HEK293T (cell line): ENCODE measurements around the gene CD48.

Experiments used
- ARNT ChIP-seq: fragments of 450-650 bp; IDR thresholded peaks from 2 replicates; pipeline ENCODE4 v1.6.1; 2017; ENCODE audit warnings: mild to moderate bottlenecking
- ELF4 ChIP-seq: fragments of 450-650 bp; IDR thresholded peaks from 2 replicates; pipeline ENCODE4 v1.6.1; 2017; ENCODE audit warnings: antibody characterized with exemption
- FOXM1 ChIP-seq: fragments of 450-650 bp; IDR thresholded peaks from 2 replicates; pipeline ENCODE4 v1.6.1; 2017; ENCODE audit warnings: mild to moderate bottlenecking, borderline replicate concordance
- ZNF384 ChIP-seq: fragments of 450-650 bp; IDR thresholded peaks from 2 replicates; pipeline ENCODE4 v1.6.1; 2016

DNA sequence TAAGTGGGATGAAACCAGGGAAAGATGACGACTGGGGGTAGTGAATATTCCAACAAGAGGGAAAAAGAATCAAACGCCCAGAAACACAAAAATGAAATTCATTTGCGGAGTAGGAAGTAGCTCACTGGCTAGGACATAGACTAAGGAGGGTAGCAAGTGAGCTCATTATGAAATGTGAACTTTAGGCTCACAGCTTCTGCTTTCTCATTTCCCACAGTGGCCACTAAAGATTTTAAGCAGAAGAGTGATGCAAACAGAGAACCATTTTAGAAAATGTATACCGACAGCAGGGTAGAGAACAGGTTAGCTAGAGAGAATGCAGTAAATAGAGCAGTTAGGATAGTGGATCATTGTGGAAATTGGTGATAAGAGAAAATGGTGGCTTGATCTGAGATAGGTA is 3.5 kb downstream of the CD48 start:
- no peak for TF ChIP-seq ELF4
- TF ChIP-seq ARNT = no peak
- TF ChIP-seq FOXM1 = no peak
- TF ChIP-seq ZNF384 = no peak
